ENCODE data around the gene ARRB2.
"Not testable (repeated sequence)": the region's sequence is repeated elsewhere in the genome, so short reads cannot be mapped to it uniquely, and the experiment has no call there.

The ARRB2 gene

DNA sequence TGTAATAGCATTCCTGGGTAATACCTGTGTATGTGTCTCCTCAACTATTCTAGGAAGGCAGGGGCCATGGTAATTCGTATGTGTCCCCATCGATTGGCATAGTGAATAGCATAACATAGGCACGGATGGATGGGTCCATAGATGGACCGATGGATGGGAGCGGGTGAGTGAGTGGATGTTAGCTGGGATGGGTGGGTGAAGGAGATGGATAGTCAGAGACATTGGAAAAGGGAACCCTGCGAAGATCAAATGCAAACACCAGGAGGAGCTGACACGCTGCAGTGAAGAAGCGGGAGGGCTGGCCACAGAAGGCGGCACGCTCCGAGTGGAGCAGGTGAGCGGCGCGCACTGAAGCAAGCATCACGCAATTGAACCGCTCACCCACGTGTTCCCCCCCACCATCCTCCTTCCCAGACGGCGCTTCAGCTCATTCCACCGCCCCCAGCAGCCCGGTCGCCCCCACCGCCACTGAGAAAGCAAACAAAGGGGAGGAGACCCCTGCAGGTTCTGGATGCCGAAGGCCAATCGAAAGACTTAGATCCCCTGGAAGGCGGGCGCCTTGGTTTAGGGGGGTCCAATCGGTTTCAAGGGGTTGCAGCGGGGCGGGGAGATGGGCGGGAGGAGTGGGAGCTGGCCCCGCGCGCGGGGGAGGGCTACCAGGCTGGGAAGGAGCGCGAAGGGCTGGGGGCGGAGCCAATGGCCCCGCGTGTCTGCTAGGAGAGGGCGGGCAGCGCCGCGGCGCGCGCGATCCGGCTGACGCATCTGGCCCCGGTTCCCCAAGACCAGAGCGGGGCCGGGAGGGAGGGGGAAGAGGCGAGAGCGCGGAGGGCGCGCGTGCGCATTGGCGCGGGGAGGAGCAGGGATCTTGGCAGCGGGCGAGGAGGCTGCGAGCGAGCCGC, at the start of gene ARRB2:
Gene ARRB2 (plus strand): TSS at position 839 of the 899 bp plus-strand sequence. CDS start 90 bp downstream, outside the sequence.
- peak; percentile 95 to 98 for DNase-seq (ENCODE audit: low read depth in 1 of 2, low spot score in 1 of 2)

DNA sequence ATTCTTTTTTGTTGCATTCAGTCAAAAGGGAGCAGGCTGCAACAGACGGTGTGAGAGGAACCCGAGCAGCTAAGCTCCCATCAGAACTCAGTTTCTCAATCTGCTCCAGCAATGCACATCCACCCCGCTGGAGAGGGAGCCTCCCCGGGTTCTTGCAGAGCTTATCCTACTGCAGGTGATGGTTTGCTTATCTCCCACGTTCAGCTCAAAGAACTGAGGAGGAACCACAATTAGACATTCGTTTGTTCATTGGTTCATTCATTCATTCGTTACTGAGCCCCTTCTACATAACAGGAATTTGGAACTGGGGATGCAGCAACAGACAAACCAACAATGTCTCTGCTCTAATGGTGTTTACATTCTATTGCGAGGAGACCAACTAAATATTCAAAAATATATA, 46.7 kb upstream of the ARRB2 start:
- DNase-seq (ENCODE audit: low read depth in 1 of 2, low spot score in 1 of 2) = no peak

DNA sequence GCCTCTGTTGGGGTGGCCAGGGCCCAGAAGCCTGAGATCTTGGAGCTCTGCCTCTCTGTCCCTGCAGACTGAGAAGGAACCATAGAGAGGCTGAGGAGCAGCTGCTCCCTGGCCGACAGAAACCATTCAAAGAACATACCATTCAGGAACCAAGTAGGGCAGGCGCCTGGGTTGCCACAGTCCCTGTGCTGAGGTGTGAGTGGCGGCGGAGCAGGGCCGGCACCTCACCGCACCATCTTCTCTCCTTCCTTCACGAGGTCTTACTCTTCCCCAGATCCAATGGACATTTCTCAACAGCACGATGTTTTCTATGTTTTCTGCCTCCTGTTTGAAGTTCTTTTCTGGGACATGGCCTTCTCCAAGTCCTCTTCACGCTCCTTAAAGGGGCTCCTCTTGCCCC, 46.2 kb upstream of the ARRB2 start:
- DNase-seq (ENCODE audit: low read depth in 1 of 2, low spot score in 1 of 2) = no peak

DNA sequence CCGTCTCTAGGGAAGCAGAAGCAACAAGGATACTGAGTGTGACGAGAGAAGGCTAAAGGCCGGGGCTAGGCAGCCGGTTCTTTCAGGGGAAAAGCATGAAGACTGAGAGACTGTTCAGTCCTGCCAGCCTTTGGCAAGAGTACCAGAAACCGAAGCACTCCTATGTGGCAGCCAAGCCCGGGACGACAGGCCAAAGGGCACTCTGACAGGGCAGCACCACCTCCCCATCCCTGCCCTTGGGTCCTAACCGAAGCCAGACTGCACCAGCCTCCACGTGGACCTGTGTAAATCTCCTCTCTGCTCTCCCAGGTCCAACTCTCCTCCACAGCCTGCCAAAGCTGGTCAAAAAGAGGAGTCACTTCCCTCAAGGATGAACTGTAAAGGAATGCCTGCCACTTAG, 45.4 kb upstream of the ARRB2 start:
- no peak for DNase-seq (ENCODE audit: low read depth in 1 of 2, low spot score in 1 of 2)

DNA sequence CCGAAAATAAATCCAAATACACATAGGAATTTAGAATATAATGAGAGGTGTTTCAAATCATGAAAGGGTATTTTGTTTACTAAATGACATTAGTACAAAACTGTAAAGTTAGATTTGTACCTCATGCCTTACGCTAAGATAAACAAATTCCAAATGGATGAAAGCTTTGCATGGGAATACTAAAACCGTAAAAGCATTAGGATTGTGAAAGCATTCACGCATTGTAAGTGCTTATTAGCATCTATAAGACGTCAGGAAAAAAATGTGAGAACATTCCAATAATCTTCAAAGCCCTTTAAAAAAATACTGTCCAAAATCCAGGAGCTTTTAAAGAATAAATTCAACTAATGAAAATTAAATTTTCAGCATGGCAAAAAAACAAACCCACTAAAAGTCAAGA, 44.1 kb upstream of the ARRB2 start:
- no peak for DNase-seq (ENCODE audit: low read depth in 1 of 2, low spot score in 1 of 2)

DNA sequence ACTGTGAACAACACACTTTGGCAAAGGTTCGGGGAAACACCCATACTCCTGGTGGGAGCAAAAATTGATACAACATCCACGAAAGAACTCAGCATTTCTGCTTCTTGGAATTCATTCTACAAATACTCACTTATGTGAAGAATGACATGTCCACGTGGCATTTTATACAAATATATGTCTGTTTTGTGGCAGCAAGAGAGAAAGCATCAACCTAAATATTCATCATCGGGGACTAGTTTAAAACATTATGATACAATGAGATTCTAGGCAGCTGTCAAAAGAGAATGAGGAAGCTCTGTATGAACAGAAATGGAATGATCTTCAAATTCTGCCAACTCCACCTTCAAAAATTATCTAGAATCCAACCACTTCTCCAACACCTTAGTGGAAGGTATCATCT, 43.3 kb upstream of the ARRB2 start:
- DNase-seq (ENCODE audit: low read depth in 1 of 2, low spot score in 1 of 2) = no peak

DNA sequence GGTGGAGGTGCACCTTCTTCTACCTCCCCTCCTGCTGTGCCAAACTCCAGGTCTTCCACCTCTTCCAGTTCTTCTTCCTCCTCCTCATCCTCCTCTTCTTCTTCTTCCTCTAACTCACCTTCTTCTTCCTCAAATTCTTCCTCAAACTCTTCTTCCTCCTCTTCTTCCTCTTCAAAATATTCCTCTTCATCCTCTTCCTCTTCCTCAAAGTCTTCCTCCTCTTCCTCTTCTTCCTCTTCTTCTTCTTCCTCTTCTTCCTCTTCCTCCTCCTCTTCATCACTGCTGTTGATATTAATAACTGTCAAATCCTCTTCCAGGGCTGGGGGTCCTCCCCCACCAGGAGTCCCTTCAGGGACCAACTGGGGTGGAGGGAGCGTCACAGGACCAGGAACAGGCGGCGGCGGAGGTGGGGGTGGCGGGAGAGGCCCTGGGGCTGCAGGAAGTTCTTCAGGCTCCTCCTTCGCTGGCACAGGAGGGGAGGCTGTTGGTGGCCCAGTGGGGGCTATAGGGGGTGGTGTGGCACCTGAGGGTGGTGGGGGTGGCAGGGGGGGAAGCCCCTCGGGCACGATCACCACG, 38.3 kb upstream of the ARRB2 start:
- DNase-seq (ENCODE audit: low read depth in 1 of 2, low spot score in 1 of 2) = no peak

DNA sequence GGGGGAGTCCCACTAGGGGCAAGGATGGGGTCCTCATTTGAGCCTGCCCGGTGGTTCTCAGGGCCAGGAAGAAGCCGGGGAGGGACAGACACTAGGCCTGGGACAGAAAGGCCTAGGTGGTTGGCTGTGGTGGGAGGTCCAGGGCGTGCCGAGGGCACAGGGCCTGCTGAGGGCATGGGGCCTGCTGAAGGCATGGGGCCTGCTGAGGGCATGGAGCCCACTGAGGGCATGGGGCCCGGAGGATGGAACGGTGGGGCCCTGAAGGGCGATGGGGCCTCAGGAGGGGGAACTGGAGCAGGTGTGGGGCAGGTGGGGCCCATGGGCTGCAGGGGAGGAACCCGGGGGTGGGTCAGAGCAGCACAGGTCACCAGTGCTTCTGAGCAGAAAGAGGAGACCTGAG, 37.7 kb upstream of the ARRB2 start:
- no peak for DNase-seq (ENCODE audit: low read depth in 1 of 2, low spot score in 1 of 2)

DNA sequence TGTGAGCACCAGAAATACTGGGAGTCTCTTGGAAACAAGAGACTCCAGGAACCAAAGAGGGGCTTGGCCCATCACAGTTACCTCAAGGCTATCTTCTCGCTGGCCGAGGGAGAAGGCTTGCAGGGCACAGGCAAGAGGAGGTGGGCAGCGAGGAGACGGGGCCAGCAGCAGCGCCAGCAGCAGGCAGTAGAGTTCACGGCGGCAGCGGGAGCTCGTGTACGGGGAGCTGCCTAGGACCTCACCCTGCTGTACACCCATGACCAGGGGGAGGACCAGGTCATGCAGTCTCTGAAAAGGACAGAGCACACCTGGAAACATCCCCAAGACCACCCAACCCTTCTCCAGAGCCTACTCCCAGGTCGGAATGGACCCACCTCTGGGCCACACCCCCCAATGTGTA, 37.3 kb upstream of the ARRB2 start:
- DNase-seq (ENCODE audit: low read depth in 1 of 2, low spot score in 1 of 2) = no peak

DNA sequence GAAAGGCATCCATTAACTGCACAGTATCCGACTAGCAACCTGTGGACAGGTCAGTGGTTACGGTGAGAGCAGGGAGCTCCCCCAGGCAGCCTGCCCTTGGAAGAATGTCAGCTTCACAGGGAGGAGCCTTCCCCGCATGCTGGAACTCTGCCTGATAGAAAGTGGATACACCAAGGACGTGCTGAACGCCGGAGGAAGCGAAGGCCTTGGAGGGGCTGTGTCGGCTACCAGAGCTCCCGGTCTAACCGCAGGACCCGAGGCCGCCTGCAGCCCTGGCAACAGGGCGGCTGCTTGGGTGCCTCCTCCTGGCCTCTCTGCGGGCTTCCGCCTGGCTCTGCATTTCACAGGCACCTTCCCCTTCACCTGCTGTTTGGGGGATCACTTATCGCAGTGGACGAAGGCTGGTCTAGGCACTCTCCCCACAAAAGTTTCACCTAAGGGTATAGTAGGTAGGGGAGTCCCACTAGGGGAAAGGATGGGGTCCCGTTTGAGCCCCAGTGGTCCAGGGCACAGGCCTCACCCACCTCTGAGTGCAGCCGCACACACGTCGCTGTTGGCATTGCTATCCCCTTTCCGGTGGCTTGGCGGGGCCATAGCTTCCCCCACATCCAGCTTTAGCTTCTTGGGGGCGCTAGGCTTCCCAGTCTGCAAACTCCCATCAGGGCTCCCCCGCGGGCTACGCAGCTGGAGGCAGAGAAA, 36.3 kb upstream of the ARRB2 start:
- DNase-seq (ENCODE audit: low read depth in 1 of 2, low spot score in 1 of 2) = no peak

DNA sequence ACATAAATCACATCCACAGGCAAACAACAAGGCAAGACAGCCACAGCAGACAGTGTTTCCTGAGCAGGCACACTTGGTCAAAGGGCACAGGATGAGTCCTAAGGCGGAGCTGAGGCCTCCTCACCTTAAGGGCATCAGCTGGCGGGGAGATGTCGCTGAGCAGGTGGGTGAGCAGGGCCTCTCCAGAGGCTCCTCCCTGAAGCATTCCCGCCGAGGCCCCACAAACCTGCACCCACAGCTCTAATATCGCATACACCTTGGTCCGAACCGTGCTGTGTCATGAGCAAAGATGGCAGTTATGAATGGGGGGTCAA, 35.8 kb upstream of the ARRB2 start:
- DNase-seq (ENCODE audit: low read depth in 1 of 2, low spot score in 1 of 2) = no peak

DNA sequence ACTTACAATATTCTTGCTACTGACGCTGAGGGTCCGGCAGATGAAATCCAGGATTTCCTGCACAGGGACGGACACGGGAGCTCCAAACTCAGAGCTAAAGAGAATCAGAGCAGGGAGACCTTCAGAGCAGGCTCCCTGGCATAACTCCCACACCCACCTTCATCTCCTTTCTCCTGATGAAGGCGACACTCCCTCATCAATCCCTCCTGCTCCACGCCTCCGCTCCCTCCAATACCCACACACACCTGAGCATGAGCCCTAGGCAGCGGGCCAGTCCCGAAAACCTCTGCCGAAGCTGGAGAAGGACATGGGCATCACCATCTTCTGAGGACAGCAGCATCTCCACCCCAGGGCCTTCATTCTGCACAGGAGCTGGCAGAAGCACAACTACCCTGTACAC, 34.6 kb upstream of the ARRB2 start:
- no peak for DNase-seq (ENCODE audit: low read depth in 1 of 2, low spot score in 1 of 2)

DNA sequence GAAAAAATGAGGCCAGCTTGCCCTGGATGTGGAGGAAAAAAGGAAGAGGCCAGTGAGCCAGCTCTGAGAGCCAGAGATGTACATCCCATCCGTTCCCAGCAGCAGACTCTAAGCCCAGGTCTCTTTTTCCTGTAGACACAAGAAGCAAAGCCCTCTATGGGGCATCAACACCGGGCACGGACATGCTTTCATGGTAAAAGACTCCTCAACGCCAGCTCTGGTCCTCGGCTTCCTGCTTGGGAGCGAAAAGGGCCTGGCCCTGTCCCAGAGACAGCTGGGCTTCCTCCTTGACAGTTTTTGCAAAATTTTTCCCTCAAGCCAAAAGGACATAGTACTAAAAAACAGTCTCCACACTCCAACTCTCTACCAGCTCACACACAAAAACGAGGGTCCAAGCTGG, 33.6 kb upstream of the ARRB2 start:
- no peak for DNase-seq (ENCODE audit: low read depth in 1 of 2, low spot score in 1 of 2)

DNA sequence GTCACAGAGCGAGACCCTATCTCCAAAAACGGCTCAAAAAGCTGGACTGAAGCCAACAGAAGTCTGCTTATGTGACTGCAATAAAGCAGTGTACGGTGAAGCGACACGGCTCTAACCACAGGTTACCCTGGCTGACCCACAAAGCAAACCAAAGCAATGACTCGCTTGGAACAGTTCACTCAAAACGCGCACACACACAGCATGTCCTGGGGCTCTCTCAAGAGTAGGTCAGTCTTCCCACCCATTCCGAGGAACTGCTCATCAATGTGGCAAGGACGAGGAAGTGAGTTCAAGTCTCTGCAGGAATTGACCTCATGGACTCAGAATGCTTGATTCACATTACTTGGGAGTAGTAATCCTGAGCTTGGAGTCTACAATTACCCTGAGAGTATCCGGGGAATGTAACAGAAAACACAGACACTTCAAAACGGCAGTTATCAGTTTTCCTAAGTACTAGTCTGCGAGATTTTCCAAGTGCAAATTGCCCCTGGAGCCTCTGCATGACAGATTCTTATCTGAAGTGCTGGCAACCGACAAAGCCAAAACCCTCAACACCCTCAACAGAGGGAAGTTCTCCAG, 31.9 kb upstream of the ARRB2 start:
- no peak for DNase-seq (ENCODE audit: low read depth in 1 of 2, low spot score in 1 of 2)

DNA sequence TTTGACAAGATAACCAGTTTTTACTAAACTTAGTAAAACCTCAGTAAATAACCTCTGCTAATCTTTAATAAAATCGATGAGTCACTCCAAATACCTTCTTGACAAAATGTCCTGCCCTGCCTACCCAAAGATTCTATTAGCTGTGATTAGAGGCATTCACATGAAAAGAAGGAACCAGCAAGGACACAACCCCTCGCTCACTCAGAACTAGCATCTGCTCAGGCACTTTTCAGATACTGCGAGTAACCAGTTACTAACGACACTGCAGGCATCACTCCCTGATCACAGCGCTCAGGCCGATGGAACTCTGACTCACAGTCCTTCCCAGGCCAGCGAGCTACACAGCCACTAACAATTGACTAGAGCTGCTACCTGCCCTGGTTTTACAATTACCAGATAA, 30.8 kb upstream of the ARRB2 start:
- DNase-seq (ENCODE audit: low read depth in 1 of 2, low spot score in 1 of 2) = no peak

DNA sequence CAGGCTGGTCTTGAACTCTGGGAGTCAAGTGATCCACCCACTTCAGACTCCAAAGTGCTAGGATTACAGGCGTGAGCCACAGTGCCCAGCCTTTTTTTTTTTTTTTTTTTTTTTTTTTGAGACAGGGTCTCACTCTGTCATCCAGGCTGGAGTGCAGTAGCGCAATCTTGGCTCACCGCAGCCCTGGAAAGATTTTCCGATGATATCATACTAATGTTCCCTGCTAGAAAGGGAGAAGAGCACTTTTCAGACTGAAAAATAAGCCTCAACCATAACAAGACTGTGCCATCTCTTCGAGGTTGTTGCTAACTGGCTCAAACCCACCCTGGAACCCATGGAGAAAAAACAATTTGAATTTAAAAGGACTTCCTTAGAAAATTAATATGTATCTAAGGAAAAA, 26.7 kb upstream of the ARRB2 start:
- DNase-seq (ENCODE audit: low read depth in 1 of 2, low spot score in 1 of 2) = not testable (repeated sequence)

DNA sequence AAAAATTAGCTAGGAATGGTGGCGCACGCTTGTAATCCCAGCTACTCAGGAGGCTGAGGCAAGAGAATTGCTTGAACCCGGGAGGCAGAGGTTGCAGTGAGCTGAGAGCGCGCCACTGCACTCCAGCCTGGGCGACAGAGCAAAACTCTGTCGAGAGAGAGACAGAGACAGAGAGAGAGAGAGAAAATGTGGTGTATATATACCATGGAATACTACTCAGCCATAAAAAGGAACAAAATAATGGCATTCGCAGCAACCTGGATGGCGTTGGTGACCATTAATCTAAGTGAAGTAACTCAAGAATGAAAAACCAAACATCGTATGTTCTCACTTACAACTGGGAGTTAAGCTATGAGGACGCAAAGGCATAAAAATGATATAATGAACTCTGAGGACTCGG, 20.6 kb upstream of the ARRB2 start:
- DNase-seq (ENCODE audit: low read depth in 1 of 2, low spot score in 1 of 2) = not testable (repeated sequence)

DNA sequence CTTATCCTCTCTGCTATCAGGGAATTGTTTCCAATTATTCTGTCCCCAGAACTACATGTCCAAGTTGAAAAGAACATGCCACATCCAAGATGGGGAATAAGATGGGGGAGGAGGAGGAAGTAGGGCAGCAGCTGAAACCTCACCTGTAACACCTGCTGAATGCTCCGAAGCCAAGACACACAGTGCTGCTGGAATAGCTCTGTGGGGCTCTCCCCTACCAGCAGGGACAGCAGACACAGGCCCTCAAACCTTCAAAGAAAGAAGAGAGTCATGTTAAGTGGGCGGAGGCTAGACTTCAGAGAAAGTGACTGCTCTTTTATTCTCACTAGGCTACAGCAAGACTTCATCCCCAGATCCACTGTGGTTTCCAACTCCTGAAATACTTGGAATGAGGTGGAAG, 19.7 kb upstream of the ARRB2 start:
- DNase-seq (ENCODE audit: low read depth in 1 of 2, low spot score in 1 of 2) = no peak

DNA sequence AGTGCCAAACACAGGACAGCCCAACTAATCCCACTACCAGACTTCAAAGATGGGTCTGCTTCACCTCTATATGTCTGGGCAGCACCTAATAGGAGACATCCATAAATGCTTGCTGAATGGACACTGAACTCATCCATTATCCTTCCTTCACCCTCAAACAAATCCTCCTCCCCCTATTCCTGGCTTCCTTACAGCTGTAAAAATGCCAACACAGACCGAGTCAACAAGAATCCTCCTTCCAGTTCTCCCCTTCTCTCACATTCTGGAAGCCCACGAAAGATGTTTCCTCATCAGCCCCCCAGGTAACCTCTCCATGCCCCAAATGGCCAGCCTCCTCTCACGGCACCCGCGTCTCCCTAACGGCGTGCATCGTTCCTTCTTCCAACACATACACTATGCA, 18.7 kb upstream of the ARRB2 start:
- no peak for DNase-seq (ENCODE audit: low read depth in 1 of 2, low spot score in 1 of 2)

DNA sequence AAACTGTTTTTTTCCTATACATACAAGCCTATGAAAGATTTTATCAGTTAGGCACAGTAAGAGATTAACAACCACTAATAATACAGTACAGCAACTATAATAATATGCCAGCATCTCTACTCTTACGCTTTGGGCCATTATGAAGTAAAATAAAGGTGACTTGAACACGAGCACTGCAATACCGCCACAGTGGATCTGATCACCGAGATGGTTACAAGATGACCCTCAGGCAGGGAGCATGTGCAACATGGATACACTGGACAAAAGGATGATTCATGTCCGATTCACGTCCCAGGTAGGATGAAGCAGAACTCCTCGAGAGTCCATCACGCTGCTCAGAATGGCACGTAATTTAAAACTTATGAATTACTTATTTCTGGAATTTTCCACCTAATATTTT, 17.0 kb upstream of the ARRB2 start:
- DNase-seq (ENCODE audit: low read depth in 1 of 2, low spot score in 1 of 2) = no peak

DNA sequence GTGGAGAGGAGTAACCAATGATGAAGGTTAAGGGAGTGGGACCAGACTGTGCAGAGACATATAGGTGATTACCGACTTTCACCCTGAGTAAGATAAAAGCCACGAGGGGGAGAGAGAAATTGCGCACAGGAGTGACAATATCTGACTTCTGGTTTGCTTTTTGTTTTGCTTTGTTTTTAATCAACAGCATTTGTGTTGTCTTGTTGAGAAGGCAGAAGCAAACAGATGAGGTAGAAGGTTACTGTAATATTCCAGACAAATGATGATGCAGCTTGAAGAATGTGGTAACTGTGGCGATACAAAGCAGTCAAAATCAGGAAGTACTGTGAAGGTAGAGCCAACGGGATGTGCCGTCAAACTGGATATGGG, 14.0 kb upstream of the ARRB2 start:
- no peak for DNase-seq (ENCODE audit: low read depth in 1 of 2, low spot score in 1 of 2)

DNA sequence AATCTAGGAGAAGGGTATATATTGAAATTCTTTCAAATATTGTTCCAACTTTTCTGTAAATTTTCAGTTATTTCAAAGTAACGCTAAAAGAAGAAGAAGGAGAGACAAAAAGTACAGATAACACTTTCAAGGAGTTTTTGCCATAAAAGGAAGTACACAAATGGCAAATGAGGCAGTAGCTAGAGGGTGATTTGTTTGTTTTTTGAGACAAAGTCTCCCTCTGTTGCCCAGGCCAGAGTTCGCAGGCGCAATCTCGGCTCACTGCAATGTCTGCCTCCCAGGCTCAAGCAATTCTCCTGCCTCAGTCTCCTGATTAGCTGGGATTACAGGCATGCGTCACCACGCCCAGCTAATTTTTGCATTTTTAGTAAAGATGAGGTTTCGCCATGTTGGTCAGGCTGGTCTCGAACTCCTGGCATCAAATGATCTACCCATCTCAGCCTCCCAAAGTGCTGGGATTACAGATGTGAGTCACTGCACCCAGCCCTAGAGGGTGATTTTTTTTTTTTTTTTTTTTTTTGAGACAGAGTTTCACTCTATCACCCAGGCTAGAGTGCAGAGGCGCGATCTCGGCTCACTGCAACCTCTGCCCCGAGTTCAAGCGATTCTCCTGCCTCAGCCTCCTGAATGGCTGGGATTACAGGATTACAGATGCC, 10.9 kb upstream of the ARRB2 start:
- DNase-seq (ENCODE audit: low read depth in 1 of 2, low spot score in 1 of 2) = not testable (repeated sequence)

Data from stimulated activated CD4-positive, alpha-beta T cell treated with anti-CD3 and anti-CD28 coated beads, Interleukin-15, amount 100 ng/mL, for 1 hour (primary cell).